Mesenchymal stem cell (in vitro differentiated cells and primary cell): ENCODE measurements around the gene ABCG1.

ENCODE experiments used
- DNase-seq: peaks from one replicate; pipeline ENCODE4 v3.0.0-alpha.2; 2013
- H2AFZ ChIP-seq: one replicate; pipeline ENCODE4 v1.6.1; 2013; ENCODE audit warnings: low read depth, mild to moderate bottlenecking, control low read depth, inconsistent platforms, low read length, moderate library complexity
- H2AK5ac ChIP-seq: 2 replicates; pipeline ENCODE4 v1.6.1; 2013; ENCODE audit warnings: low read length, moderate library complexity, mild to moderate bottlenecking, inconsistent platforms; ENCODE audit not compliant: severe bottlenecking
- H2BK120ac ChIP-seq: one replicate; pipeline ENCODE4 v1.6.1; 2013; ENCODE audit warnings: low read depth, mild to moderate bottlenecking, inconsistent platforms, low read length, moderate library complexity
- H2BK12ac ChIP-seq, 2 experiments: one replicate each; pipeline ENCODE4 v1.6.1; 2013; ENCODE audit warnings: inconsistent platforms in 2 of 2, low read length in 2 of 2, mild to moderate bottlenecking in 2 of 2, moderate library complexity in 2 of 2, control low read depth in 1 of 2
- H2BK15ac ChIP-seq: one replicate; pipeline ENCODE4 v1.6.1; 2013; ENCODE audit warnings: mild to moderate bottlenecking, low read depth, inconsistent platforms; ENCODE audit not compliant: poor library complexity, severe bottlenecking
- H2BK5ac ChIP-seq: 2 replicates; pipeline ENCODE4 v1.6.1; 2013; ENCODE audit warnings: low read depth, mild to moderate bottlenecking, low read length, control low read depth, inconsistent platforms; ENCODE audit not compliant: poor library complexity, severe bottlenecking
- H3K14ac ChIP-seq, 2 experiments: one replicate each; pipeline ENCODE4 v1.6.1; 2013; ENCODE audit warnings: inconsistent platforms in 2 of 2, low read length in 2 of 2, control low read depth in 1 of 2, mild to moderate bottlenecking in 1 of 2, moderate library complexity in 1 of 2
- H3K18ac ChIP-seq, 2 experiments: one replicate each; pipeline ENCODE4 v1.6.1; 2013; ENCODE audit warnings: inconsistent platforms in 2 of 2, low read length in 2 of 2, control low read depth in 1 of 2, low read depth in 1 of 2, mild to moderate bottlenecking in 1 of 2
- H3K23ac ChIP-seq, 2 experiments: one replicate each; pipeline ENCODE4 v1.6.1; 2013; ENCODE audit warnings: inconsistent platforms in 2 of 2, low read length in 2 of 2, mild to moderate bottlenecking in 2 of 2, moderate library complexity in 2 of 2, control low read depth in 1 of 2
- H3K27ac ChIP-seq: 2 replicates; pipeline ENCODE4 v1.5.1; 2013; ENCODE audit warnings: mild to moderate bottlenecking, moderate library complexity, low read length, control low read depth, inconsistent platforms; ENCODE audit not compliant: poor library complexity, severe bottlenecking
- H3K27me3 ChIP-seq, 2 experiments: 2 replicates each; pipeline versions ENCODE4 v1.6.1 to v1.7.0; 2013; ENCODE audit warnings: low read length in 2 of 2, mild to moderate bottlenecking in 2 of 2, moderate library complexity in 2 of 2, control low read depth in 1 of 2, inconsistent platforms in 1 of 2; ENCODE audit not compliant: control insufficient read depth in 1 of 2, insufficient read depth in 1 of 2
- H3K36me3 ChIP-seq, 2 experiments: 2 replicates each; pipeline versions ENCODE4 v1.6.1 to v1.7.0; 2013; ENCODE audit warnings: low read length in 2 of 2, control low read depth in 1 of 2, inconsistent platforms in 1 of 2, low read depth in 1 of 2, mild to moderate bottlenecking in 1 of 2; ENCODE audit not compliant: insufficient read depth in 2 of 2, control insufficient read depth in 1 of 2
- H3K4ac ChIP-seq, 2 experiments: one replicate each; pipeline ENCODE4 v1.6.1; 2013; ENCODE audit warnings: inconsistent platforms in 2 of 2, low read length in 2 of 2, mild to moderate bottlenecking in 2 of 2, moderate library complexity in 2 of 2, control low read depth in 1 of 2, low read depth in 1 of 2
- H3K4me1 ChIP-seq: 2 replicates; pipeline ENCODE4 v1.6.1; 2013; ENCODE audit warnings: low read depth, low read length, control low read depth; ENCODE audit not compliant: control insufficient read depth, insufficient read depth
- H3K4me2 ChIP-seq: 2 replicates; pipeline ENCODE4 v1.6.1; 2013; ENCODE audit warnings: low read length, mild to moderate bottlenecking, inconsistent platforms; ENCODE audit not compliant: poor library complexity, severe bottlenecking
- H3K4me3 ChIP-seq, 2 experiments: 2 replicates each; pipeline versions ENCODE4 v1.5.1 to v1.7.0; 2013; ENCODE audit warnings: low read length in 2 of 2, mild to moderate bottlenecking in 2 of 2, control low read depth in 1 of 2, low read depth in 1 of 2; ENCODE audit not compliant: insufficient read depth in 1 of 2
- H3K79me1 ChIP-seq: replicated peaks from 2 replicates; pipeline ENCODE4 v1.6.1; 2013; ENCODE audit warnings: mild to moderate bottlenecking, control low read depth, low read length, inconsistent platforms; ENCODE audit not compliant: poor library complexity, severe bottlenecking
- H3K9ac ChIP-seq: 2 replicates; pipeline ENCODE4 v1.7.0; 2013; ENCODE audit warnings: mild to moderate bottlenecking, low read length, moderate library complexity
- H3K9me3 ChIP-seq: 2 replicates; pipeline ENCODE4 v1.7.0; 2013; ENCODE audit warnings: mild to moderate bottlenecking, low read length; ENCODE audit not compliant: control insufficient read depth
- H4K8ac ChIP-seq: one replicate; pipeline ENCODE4 v1.6.1; 2013; ENCODE audit warnings: inconsistent platforms, mild to moderate bottlenecking, low read length, moderate library complexity
- H4K91ac ChIP-seq: one replicate; pipeline ENCODE4 v1.6.1; 2013; ENCODE audit warnings: mild to moderate bottlenecking, low read length, inconsistent platforms
- WGBS: methylation state at CpG from one replicate; pipeline ENCODE4 v1.1.7; 2013; ENCODE audit warnings: mixed read lengths; 5-methylcytosine and 5-hydroxymethylcytosine counted together

Gene ABCG1

GRCh38 chr21:42207426-42207825 lies 11.5 kb upstream of the ABCG1 start:
- no peak overlapping the region for H2AFZ ChIP-seq
- H3K23ac ChIP-seq: no peak overlapping the region
- H3K14ac ChIP-seq: no peak overlapping the region
- H2BK12ac ChIP-seq: no peak overlapping the region
- peaks cover 29 to 33% of the 10 kb centered on the region in 2 experiments for H3K27me3 ChIP-seq
- no peak overlapping the region for H2AK5ac ChIP-seq
- WGBS: 75% methylated on average over 2 of the region's 2 CpGs
- H3K79me1 ChIP-seq: no peaks in the 10 kb centered on the region
- no peak overlapping the region for H4K8ac ChIP-seq
- no peak overlapping the region for H3K4ac ChIP-seq
- no peak overlapping the region for H3K27ac ChIP-seq
- H2BK120ac ChIP-seq: no peak overlapping the region
- H3K4me1 ChIP-seq: no peaks in the 10 kb centered on the region
- H2BK15ac ChIP-seq: no peak overlapping the region
- H3K4me2 ChIP-seq: no peak overlapping the region
- H2BK5ac ChIP-seq: no peak overlapping the region
- H3K36me3 ChIP-seq: no peaks in the 10 kb centered on the region
- H3K9me3 ChIP-seq: no peaks in the 10 kb centered on the region
- no peak overlapping the region for H3K18ac ChIP-seq
- no peak overlapping the region for H3K4me3 ChIP-seq
- DNase-seq: no peak
- no peak overlapping the region for H4K91ac ChIP-seq
- H3K9ac ChIP-seq: no peak overlapping the region

- Histone ChIP-seq H3K9ac (no peak overlapping the region), H2AFZ (no peak overlapping the region), H4K91ac (no peak overlapping the region), H3K14ac (no peak overlapping the region), H4K8ac (no peak overlapping the region), H3K27ac (no peak overlapping the region), H3K18ac (no peak overlapping the region), H3K23ac (no peak overlapping the region), H2BK12ac (no peak overlapping the region), H2BK5ac (no peak overlapping the region), H3K4me3 (no peak overlapping the region), H3K4me1 (no peaks in the 10 kb centered on the region), H3K36me3 (no peaks in the 10 kb centered on the region), H3K4ac (no peak overlapping the region), H2BK15ac (no peak overlapping the region), H3K27me3 (peaks cover 24 to 35% of the 10 kb centered on the region in 2 experiments), H2BK120ac (no peak overlapping the region), H3K9me3 (no peaks in the 10 kb centered on the region), H3K4me2 (no peak overlapping the region), H3K79me1 (no peaks in the 10 kb centered on the region), H2AK5ac (no peak overlapping the region)
- DNase-seq: no peak
These were observed 10.9 kb upstream of the ABCG1 start for GRCh38 chr21:42208036-42208435.

GRCh38 chr21:42208801-42209490 lies 10.0 kb upstream of the ABCG1 start:
- Histone ChIP-seq H2BK15ac (peak overlapping the region; percentile 45), H3K27ac (no peak overlapping the region), H2BK5ac (no peak overlapping the region), H2AFZ (no peak overlapping the region), H3K4me2 (no peak overlapping the region), H3K23ac (no peak overlapping the region), H3K4ac (no peak overlapping the region), H2AK5ac (no peak overlapping the region), H2BK120ac (no peak overlapping the region), H3K4me1 (no peaks in the 10 kb centered on the region), H3K4me3 (no peak overlapping the region), H3K9ac (no peak overlapping the region), H3K9me3 (no peaks in the 10 kb centered on the region), H3K36me3 (no peaks in the 10 kb centered on the region), H3K79me1 (no peaks in the 10 kb centered on the region), H3K18ac (no peak overlapping the region), H2BK12ac (no peak overlapping the region), H4K8ac (no peak overlapping the region), H4K91ac (peak overlapping the region; percentile 3), H3K27me3 (peaks cover 24 to 43% of the 10 kb centered on the region in 2 experiments), H3K14ac (no peak overlapping the region)
- DNase-seq: no peak
- 73% methylated on average over 4 of the region's 5 CpGs for WGBS

- H3K4me3 ChIP-seq: no peak overlapping the region
- H3K27ac ChIP-seq: no peak overlapping the region
- no peak overlapping the region for H2BK5ac ChIP-seq
- H2AFZ ChIP-seq: no peak overlapping the region
- no peak overlapping the region for H2AK5ac ChIP-seq
- no peak overlapping the region for H3K9ac ChIP-seq
- peak; percentile 33 for DNase-seq
- no peaks in the 10 kb centered on the region for H3K4me1 ChIP-seq
- no peak overlapping the region for H4K91ac ChIP-seq
- no peak overlapping the region for H3K4me2 ChIP-seq
- no peak overlapping the region for H3K23ac ChIP-seq
- no peak overlapping the region for H2BK12ac ChIP-seq
- H3K79me1 ChIP-seq: no peaks in the 10 kb centered on the region
- peaks cover 28 to 48% of the 10 kb centered on the region in 2 experiments for H3K27me3 ChIP-seq
- H3K18ac ChIP-seq: no peak overlapping the region
- H4K8ac ChIP-seq: no peak overlapping the region
- no peak overlapping the region for H2BK120ac ChIP-seq
- H3K14ac ChIP-seq: no peak overlapping the region
- H3K36me3 ChIP-seq: no peaks in the 10 kb centered on the region
- WGBS: 40% methylated on average over 8 of the region's 11 CpGs
- no peaks in the 10 kb centered on the region for H3K9me3 ChIP-seq
- no peak overlapping the region for H3K4ac ChIP-seq
- H2BK15ac ChIP-seq: no peak overlapping the region
These were observed 9.0 kb upstream of the ABCG1 start for GRCh38 chr21:42209801-42210479.
